Neural progenitor cell (in vitro differentiated cells): Measurements from ENCODE around the gene INTS6L.

Experiments
- EZH2phosphoT487 ChIP-seq: fragments of 200-600 bp; sonication (generic); IDR thresholded peaks from 2 replicates; pipeline ENCODE4 v1.6.1; 2017; ENCODE audit warnings: antibody characterized with exemption
- TF ChIP-seq, protein P1 (sequence below): fragments of 200-600 bp; sonication (generic); IDR thresholded peaks from 2 replicates; pipeline ENCODE4 v1.5.1; 2017; ENCODE audit warnings: antibody characterized with exemption, mild to moderate bottlenecking

DNA sequence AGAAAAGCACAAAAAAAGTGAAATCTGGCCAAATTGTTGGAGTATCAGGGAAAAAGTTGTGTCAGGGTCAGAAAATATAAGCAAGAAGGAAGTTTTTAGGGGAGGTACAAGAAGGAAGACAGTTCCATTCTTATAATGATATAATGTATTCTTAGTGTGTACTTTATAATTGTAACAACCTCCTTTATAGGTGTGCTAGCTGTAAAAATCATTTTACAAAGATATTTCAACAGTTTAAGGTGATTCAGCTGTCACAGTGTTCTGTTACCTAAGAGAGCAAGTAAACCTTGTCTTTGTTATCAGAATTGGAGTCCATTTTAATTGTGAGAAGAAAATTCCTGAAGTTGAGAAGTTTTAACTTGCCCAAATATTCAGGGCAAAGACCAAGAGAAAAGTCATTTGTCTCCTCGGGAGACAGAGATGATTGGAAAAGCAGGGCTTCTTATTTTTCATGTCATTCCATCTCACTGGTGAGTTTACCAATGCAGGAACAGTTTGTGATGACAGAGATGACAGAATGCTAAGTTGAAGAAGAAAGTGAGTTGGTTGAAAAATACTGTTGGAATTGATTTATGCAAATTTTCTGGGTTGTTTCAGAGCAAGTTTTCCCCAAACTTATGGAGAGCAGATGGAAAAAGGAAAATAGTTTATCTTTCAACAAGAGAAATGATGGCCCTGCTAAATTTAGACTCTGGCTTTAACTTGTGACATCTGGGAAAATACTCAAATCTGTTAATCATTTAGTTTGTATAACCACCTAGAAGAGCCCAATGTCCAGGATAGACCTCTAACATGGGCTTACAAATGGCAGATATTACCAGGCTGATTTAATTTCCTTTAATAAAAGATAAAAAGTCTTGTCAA is 14.8 kb downstream of the INTS6L start:
- TF ChIP-seq, protein P1, sequence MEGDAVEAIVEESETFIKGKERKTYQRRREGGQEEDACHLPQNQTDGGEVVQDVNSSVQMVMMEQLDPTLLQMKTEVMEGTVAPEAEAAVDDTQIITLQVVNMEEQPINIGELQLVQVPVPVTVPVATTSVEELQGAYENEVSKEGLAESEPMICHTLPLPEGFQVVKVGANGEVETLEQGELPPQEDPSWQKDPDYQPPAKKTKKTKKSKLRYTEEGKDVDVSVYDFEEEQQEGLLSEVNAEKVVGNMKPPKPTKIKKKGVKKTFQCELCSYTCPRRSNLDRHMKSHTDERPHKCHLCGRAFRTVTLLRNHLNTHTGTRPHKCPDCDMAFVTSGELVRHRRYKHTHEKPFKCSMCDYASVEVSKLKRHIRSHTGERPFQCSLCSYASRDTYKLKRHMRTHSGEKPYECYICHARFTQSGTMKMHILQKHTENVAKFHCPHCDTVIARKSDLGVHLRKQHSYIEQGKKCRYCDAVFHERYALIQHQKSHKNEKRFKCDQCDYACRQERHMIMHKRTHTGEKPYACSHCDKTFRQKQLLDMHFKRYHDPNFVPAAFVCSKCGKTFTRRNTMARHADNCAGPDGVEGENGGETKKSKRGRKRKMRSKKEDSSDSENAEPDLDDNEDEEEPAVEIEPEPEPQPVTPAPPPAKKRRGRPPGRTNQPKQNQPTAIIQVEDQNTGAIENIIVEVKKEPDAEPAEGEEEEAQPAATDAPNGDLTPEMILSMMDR: no peak
- no peak for TF ChIP-seq EZH2phosphoT487
